HepG2 (cell line): Measurements from ENCODE around the gene KDM4F. TPM values are rescaled to one million over a fixed set of nuclear protein-coding genes. Genes with fewer than 3 reads are reported as not detected.
"Not testable (repeated sequence)": the region's sequence is repeated elsewhere in the genome, so short reads cannot be mapped to it uniquely, and the experiment has no call there.

Experiments used
- ATAC-seq: fragments of 200-7000 bp; cut with Tn5 transposase; 3 replicates; pipeline ENCODE4 v1.9.1; 2020; ENCODE audit warnings: mild to moderate bottlenecking, moderate library complexity
- BruUV-seq: library from RNA; stranded (reverse); fragments of 400-500 nt; replicated peaks from 2 replicates; lab custom pipeline; 2021; lab: Mats Ljungman, UMichigan
- CTCF ChIA-PET: fragments of 300-600 bp; formaldehyde crosslinking; extraction: SDS; loops from one replicate; lab custom pipeline; 2021; ENCODE audit warnings: low total read pairs, inconsistent platforms, low intra/inter-chr PET ratio; lab: Yijun Ruan, JAX
- POLR2A ChIA-PET: fragments of 350-600 bp; sonication (Branson Sonifier 250); formaldehyde crosslinking; loops from one replicate; lab custom pipeline; 2020; ENCODE audit warnings: antibody characterized with exemption, inconsistent platforms; lab: Yijun Ruan, JAX
- DNase-seq: peaks from one replicate; pipeline ENCODE4 v3.0.0-alpha.2; 2015; ENCODE audit warnings: low spot score
- FAIRE-seq: peaks from 3 replicates; lab custom pipeline; 2011; peaks lifted over from hg19 to GRCh38; lab: Jason Lieb, UNC
- H2AFZ ChIP-seq: one replicate; pipeline ENCODE4 v1.6.1; 2011; ENCODE audit warnings: low read length, inconsistent platforms
- H3K27ac ChIP-seq: fragments of 300-600 bp; 3 replicates; pipeline ENCODE4 v1.8.0; 2011; ENCODE audit warnings: mixed run types, mild to moderate bottlenecking, mixed read lengths, low read length, inconsistent platforms; ENCODE audit not compliant: insufficient read depth; ENCODE audit errors: extremely low read length
- H3K27me3 ChIP-seq, 2 experiments: fragments of 200-600 bp in 1 of 2; 2 replicates in 1 of 2; 3 replicates in 1 of 2; pipeline versions ENCODE4 v1.6.0 to v1.8.0; 2011; ENCODE audit warnings: low read length in 2 of 2, mild to moderate bottlenecking in 2 of 2, moderate library complexity in 2 of 2, inconsistent platforms in 1 of 2; ENCODE audit not compliant: insufficient read depth in 2 of 2, control insufficient read depth in 1 of 2
- H3K36me3 ChIP-seq, 2 experiments: fragments of 200-600 bp in 1 of 2; replicated peaks in 1 of 2; 2 replicates in 1 of 2; 3 replicates in 1 of 2; pipeline versions ENCODE4 v1.5.1 to v1.8.0; 2011; ENCODE audit warnings: low read length in 2 of 2, inconsistent platforms in 1 of 2; ENCODE audit not compliant: insufficient read depth in 2 of 2, control insufficient read depth in 1 of 2
- H3K4me1 ChIP-seq: 2 replicates; pipeline ENCODE4 v1.5.1; 2012; ENCODE audit warnings: low read length, inconsistent platforms; ENCODE audit not compliant: insufficient read depth
- H3K4me2 ChIP-seq: 2 replicates; pipeline ENCODE4 v1.6.0; 2011; ENCODE audit warnings: low read depth, low read length, inconsistent platforms
- H3K4me3 ChIP-seq, 3 experiments: fragments of 200-600 bp in 1 of 3; sonication (generic), shearing (Covaris generic) in 1 of 3; replicated peaks in 1 of 3; 2 replicates each; pipeline ENCODE4 v1.5.1; 2011 to 2016; ENCODE audit warnings: low read length in 3 of 3, inconsistent platforms in 2 of 3, low read depth in 2 of 3, mild to moderate bottlenecking in 2 of 3, control low read depth in 1 of 3, mixed read lengths in 1 of 3; ENCODE audit not compliant: insufficient read depth in 1 of 3
- H3K79me2 ChIP-seq: one replicate; pipeline ENCODE4 v1.6.1; 2011; ENCODE audit warnings: low read length, inconsistent platforms; ENCODE audit not compliant: insufficient read depth
- H3K9ac ChIP-seq: 2 replicates; pipeline ENCODE4 v1.6.0; 2011; ENCODE audit warnings: mild to moderate bottlenecking, low read depth, low read length, inconsistent platforms; ENCODE audit not compliant: insufficient read depth
- H3K9me3 ChIP-seq: 2 replicates; pipeline ENCODE4 v1.5.1; 2012; ENCODE audit warnings: mild to moderate bottlenecking, low read length
- H4K20me1 ChIP-seq: 2 replicates; pipeline ENCODE4 v1.6.0; 2011; ENCODE audit warnings: inconsistent platforms, mild to moderate bottlenecking, low read length, moderate library complexity; ENCODE audit not compliant: insufficient read depth
- FIP1L1 ChIP-seq: fragments of 200-400 bp; formaldehyde crosslinking; IDR thresholded peaks from 2 replicates; pipeline ENCODE4 v1.6.1; 2018; ENCODE audit warnings: low read depth, mild to moderate bottlenecking, low read length, moderate library complexity, borderline replicate concordance; ENCODE audit not compliant: insufficient read depth
- GABPA ChIP-seq, 2 experiments: IDR thresholded peaks; 2 replicates each; pipeline ENCODE4 v1.6.1; 2011 to 2016; ENCODE audit warnings: low read depth in 2 of 2, low read length in 1 of 2, missing biosample characterization in 1 of 2, missing genetic modification characterization in 1 of 2
- HMG20A ChIP-seq: IDR thresholded peaks from 2 replicates; pipeline ENCODE4 v1.6.1; 2016; ENCODE audit warnings: borderline replicate concordance
- WGBS: methylation state at CpG from one replicate; pipeline ENCODE4 v1.1.6; 2017; ENCODE audit warnings: low lambda C conversion rate; 5-methylcytosine and 5-hydroxymethylcytosine counted together
- in situ Hi-C: cut with HindIII; loops from 2 replicates; pipeline ENCODE4 v1.10.0; 2017; ENCODE audit warnings: low pct_unique_long_range_greater_than_20kb; ENCODE audit not compliant: extremely low pct_ligation_motif_present
- intact Hi-C: fragments of 100-400 bp; cut with micrococcal nuclease; formaldehyde crosslinking; loops from one replicate; pipeline ENCODE4 v1.10.0; 2022; ENCODE audit not compliant: unreplicated experiment
- polyA plus RNA-seq, 8 experiments: library from polyadenylated mRNA; depleted of rRNA in 3 of 8; stranded (reverse) in 7 of 8; unstranded in 1 of 8; fragments of >200 nt; fragmentation: Illumina TruSeq in 4 of 8; extraction: Trizol in 4 of 8; gene quantifications; 2 replicates each; pipeline versions ENCODE4 v1.2.1 to v1.2.3, GENCODE V29; 2011 to 2016; ENCODE audit warnings: low read depth in 4 of 8, missing spikeins in 1 of 8, mixed read lengths in 1 of 8; ENCODE audit not compliant: insufficient read depth in 1 of 8
- total RNA-seq, 5 experiments: library from RNA; depleted of rRNA; stranded (reverse); fragments of >200 nt; fragmentation: Illumina TruSeq; extraction: Trizol; gene quantifications; 2 replicates each; pipeline ENCODE4 v1.2.3, GENCODE V29; 2016; ENCODE audit warnings: low read depth in 1 of 5
- TF ChIP-seq, protein P1 (sequence below): sonication (generic); formaldehyde crosslinking; conservative IDR thresholded peaks from 2 replicates; pipeline ENCODE4 v1.4.0; 2020; ENCODE audit warnings: missing genetic modification reagents
- TF ChIP-seq, protein P2 (sequence below): sonication (generic); formaldehyde crosslinking; IDR thresholded peaks from 2 replicates; pipeline ENCODE4 v1.5.1; 2020; ENCODE audit warnings: missing genetic modification reagents, mild to moderate bottlenecking, borderline replicate concordance
- TF ChIP-seq, protein P3 (sequence below): sonication (generic); formaldehyde crosslinking; IDR thresholded peaks from 2 replicates; pipeline ENCODE4 v1.4.0; 2020; ENCODE audit warnings: missing genetic modification reagents, mild to moderate bottlenecking, borderline replicate concordance

Gene KDM4F
- total and polyA plus RNA-seq, 2 of the 13 experiments (the other 11 are each of a cell fraction or from before 2014, with no cell fraction given), result not detected

DNA sequence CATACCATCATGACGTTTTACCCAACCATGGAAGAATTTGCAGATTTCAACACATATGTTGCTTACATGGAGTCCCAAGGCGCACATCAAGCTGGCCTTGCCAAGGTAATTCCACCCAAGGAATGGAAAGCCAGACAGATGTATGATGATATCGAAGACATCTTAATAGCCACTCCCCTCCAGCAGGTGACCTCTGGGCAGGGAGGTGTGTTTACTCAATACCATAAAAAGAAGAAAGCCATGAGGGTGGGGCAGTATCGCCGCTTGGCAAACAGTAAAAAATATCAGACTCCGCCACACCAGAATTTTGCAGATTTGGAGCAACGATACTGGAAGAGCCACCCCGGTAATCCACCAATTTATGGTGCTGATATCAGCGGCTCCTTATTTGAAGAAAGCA lies 23.6 kb upstream of the KDM4F start:
- POLR2A ChIA-PET, CTCF ChIA-PET, in situ Hi-C loops, intact Hi-C loops, H2AFZ ChIP-seq, H3K79me2 ChIP-seq, H3K27ac ChIP-seq, H3K9ac ChIP-seq, H3K9me3 ChIP-seq, H3K4me2 ChIP-seq, DNase-seq, H3K36me3 ChIP-seq, H3K4me1 ChIP-seq, H4K20me1 ChIP-seq, FAIRE-seq, H3K27me3 ChIP-seq, BruUV-seq, H3K4me3 ChIP-seq, ATAC-seq: not testable (repeated sequence)
- WGBS, result 46% methylated on average over 6 of the region's 9 CpGs

DNA sequence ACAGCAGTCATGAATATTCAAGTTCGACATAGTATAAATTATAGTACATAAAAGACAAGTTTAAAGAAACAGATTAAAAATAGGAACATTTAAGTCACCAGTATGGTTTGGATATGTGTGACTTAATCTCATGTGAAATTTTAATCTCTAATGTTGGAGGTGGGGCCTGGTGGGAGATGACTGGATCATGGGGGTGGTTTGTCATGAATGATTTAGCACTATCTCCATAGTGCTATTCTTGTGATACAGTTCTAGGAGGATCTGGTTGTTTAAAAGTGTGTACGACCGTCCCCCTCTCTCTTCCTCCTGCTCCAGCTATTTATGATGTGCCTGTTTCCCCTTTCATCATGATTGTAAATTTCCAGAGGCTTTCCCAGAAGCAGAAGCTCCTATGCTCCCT lies 20.9 kb upstream of the KDM4F start:
- no TSS peak for BruUV-seq
- POLR2A ChIA-PET, result no interaction called here

More for the DNA sequence above, 20.9 kb upstream of the KDM4F start:
- FAIRE-seq, result no peak
- no peaks in the 10 kb centered on the region for H3K9me3 ChIP-seq
- no peak overlapping the region for H3K9ac ChIP-seq
- no peak for ATAC-seq
- H3K27me3 ChIP-seq, result peaks cover 0 to 2% of the 10 kb centered on the region in 2 experiments; a peak in 1 of 5 replicates
- H2AFZ ChIP-seq, result no peak overlapping the region
- no peaks in the 10 kb centered on the region for H3K4me1 ChIP-seq
- no peak overlapping the region for H3K4me2 ChIP-seq
- CTCF ChIA-PET, result no interaction called here
- WGBS, result 24% methylated on average over 3 of the region's 3 CpGs
- in situ Hi-C loops, result no loop called here
- no peak for DNase-seq
- TF ChIP-seq HMG20A (CRISPR knock-in tag), result no peak
- TF ChIP-seq GABPA (IDR thresholded peaks at IDR 0.05; ENCODE audit: low read depth, low read length), result no peak
- TF ChIP-seq GABPA (CRISPR knock-in tag; IDR thresholded peaks at IDR 0.05; ENCODE audit: low read depth), result no peak
- TF ChIP-seq FIP1L1, result no peak
- TF ChIP-seq, protein P1, sequence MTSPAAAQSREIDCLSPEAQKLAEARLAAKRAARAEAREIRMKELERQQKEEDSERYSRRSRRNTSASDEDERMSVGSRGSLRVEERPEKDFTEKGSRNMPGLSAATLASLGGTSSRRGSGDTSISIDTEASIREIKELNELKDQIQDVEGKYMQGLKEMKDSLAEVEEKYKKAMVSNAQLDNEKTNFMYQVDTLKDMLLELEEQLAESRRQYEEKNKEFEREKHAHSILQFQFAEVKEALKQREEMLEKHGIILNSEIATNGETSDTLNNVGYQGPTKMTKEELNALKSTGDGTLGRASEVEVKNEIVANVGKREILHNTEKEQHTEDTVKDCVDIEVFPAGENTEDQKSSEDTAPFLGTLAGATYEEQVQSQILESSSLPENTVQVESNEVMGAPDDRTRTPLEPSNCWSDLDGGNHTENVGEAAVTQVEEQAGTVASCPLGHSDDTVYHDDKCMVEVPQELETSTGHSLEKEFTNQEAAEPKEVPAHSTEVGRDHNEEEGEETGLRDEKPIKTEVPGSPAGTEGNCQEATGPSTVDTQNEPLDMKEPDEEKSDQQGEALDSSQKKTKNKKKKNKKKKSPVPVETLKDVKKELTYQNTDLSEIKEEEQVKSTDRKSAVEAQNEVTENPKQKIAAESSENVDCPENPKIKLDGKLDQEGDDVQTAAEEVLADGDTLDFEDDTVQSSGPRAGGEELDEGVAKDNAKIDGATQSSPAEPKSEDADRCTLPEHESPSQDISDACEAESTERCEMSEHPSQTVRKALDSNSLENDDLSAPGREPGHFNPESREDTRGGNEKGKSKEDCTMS (CRISPR knock-in tag), result no peak
- TF ChIP-seq, protein P2, sequence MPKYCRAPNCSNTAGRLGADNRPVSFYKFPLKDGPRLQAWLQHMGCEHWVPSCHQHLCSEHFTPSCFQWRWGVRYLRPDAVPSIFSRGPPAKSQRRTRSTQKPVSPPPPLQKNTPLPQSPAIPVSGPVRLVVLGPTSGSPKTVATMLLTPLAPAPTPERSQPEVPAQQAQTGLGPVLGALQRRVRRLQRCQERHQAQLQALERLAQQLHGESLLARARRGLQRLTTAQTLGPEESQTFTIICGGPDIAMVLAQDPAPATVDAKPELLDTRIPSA (CRISPR knock-in tag), result no peak
- TF ChIP-seq, protein P3, sequence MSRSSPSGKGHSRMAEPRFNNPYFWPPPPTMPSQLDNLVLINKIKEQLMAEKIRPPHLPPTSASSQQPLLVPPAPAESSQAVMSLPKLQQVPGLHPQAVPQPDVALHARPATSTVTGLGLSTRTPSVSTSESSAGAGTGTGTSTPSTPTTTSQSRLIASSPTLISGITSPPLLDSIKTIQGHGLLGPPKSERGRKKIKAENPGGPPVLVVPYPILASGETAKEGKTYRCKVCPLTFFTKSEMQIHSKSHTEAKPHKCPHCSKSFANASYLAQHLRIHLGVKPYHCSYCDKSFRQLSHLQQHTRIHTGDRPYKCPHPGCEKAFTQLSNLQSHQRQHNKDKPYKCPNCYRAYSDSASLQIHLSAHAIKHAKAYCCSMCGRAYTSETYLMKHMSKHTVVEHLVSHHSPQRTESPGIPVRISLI (CRISPR knock-in tag), result no peak
- no peaks in the 10 kb centered on the region for H4K20me1 ChIP-seq
- H3K4me3 ChIP-seq, result no peak overlapping the region
- intact Hi-C loops, result no loop called here
- H3K79me2 ChIP-seq, result no peaks in the 10 kb centered on the region
- no peak overlapping the region for H3K27ac ChIP-seq
- no peaks in the 10 kb centered on the region for H3K36me3 ChIP-seq
